ENCODE measurements around the gene PPP4C.

PPP4C gene

GRCh38 chr16:30054959-30055553, 20.7 kb upstream of the PPP4C start:
- DNase-seq (ENCODE audit: low read depth in 2 of 2), result no peak

- no peak for DNase-seq (ENCODE audit: low read depth in 2 of 2)
These were observed 15.4 kb upstream of the PPP4C start for GRCh38 chr16:30060346-30060745.

- DNase-seq (ENCODE audit: low read depth in 2 of 2), result no peak
These were observed 14.8 kb upstream of the PPP4C start for GRCh38 chr16:30060836-30061554.

- DNase-seq (ENCODE audit: low read depth in 2 of 2), result no peak
These were observed 12.4 kb upstream of the PPP4C start for GRCh38 chr16:30063278-30063892.

- DNase-seq (ENCODE audit: low read depth in 2 of 2), result peak; percentile 33 to 56
These were observed 11.7 kb upstream of the PPP4C start for GRCh38 chr16:30063893-30064728.

GRCh38 chr16:30064729-30065101, 11.1 kb upstream of the PPP4C start:
- DNase-seq (ENCODE audit: low read depth in 2 of 2), result no peak

GRCh38 chr16:30065102-30065942, 10.5 kb upstream of the PPP4C start, which contains the start of gene ALDOA:
TSS of gene ALDOA (plus strand) at chr16:30065760. CDS start at chr16:30066898, 1,138 bp downstream.
- peak; percentile 87 to 93 for DNase-seq (ENCODE audit: low read depth in 2 of 2)

GRCh38 chr16:30065943-30066760, 9.6 kb upstream of the PPP4C start:
- no peak for DNase-seq (ENCODE audit: low read depth in 2 of 2)

GRCh38 chr16:30066761-30067583, 8.8 kb upstream of the PPP4C start:
- DNase-seq (ENCODE audit: low read depth in 2 of 2), result no peak

GRCh38 chr16:30067584-30067916, 8.2 kb upstream of the PPP4C start:
- no peak for DNase-seq (ENCODE audit: low read depth in 2 of 2)

GRCh38 chr16:30068333-30068732, 7.5 kb upstream of the PPP4C start:
- DNase-seq (ENCODE audit: low read depth in 2 of 2), result no peak

- no peak for DNase-seq (ENCODE audit: low read depth in 2 of 2)
These were observed 6.8 kb upstream of the PPP4C start for GRCh38 chr16:30068750-30069610.

- no peak for DNase-seq (ENCODE audit: low read depth in 2 of 2)
These were observed 6.0 kb upstream of the PPP4C start for GRCh38 chr16:30069611-30070462.

- DNase-seq (ENCODE audit: low read depth in 2 of 2), result no peak
These were observed 5.3 kb upstream of the PPP4C start for GRCh38 chr16:30070490-30070889.

GRCh38 chr16:30076276-30076791, 540 bp downstream of the PPP4C start:
- DNase-seq (ENCODE audit: low read depth in 2 of 2), result no peak

- DNase-seq (ENCODE audit: low read depth in 2 of 2), result no peak
These were observed 1.9 kb downstream of the PPP4C start for GRCh38 chr16:30077656-30078055.

GRCh38 chr16:30078744-30079143, 3.0 kb downstream of the PPP4C start:
- DNase-seq (ENCODE audit: low read depth in 2 of 2), result no peak

- DNase-seq (ENCODE audit: low read depth in 2 of 2), result no peak
These were observed 3.7 kb downstream of the PPP4C start for GRCh38 chr16:30079480-30079879.

All from activated CD8-positive, alpha-beta memory T cell treated with anti-CD3 and anti-CD28 coated beads for 4 hours (primary cell).